VCaP (cell line): ENCODE data around the gene ITGB1.
"Not testable (repeated sequence)": the region's sequence is repeated elsewhere in the genome, so short reads cannot be mapped to it uniquely, and the experiment has no call there.

ENCODE experiments used
- H3K27ac ChIP-seq: fragments of 450-650 bp; 2 replicates; pipeline ENCODE4 v1.5.1; 2017
- TF ChIP-seq, protein P1 (sequence below): fragments of 450-650 bp; conservative IDR thresholded peaks from 2 replicates; pipeline ENCODE4 v1.5.1; 2017; ENCODE audit warnings: mild to moderate bottlenecking, moderate library complexity

ITGB1 gene

DNA sequence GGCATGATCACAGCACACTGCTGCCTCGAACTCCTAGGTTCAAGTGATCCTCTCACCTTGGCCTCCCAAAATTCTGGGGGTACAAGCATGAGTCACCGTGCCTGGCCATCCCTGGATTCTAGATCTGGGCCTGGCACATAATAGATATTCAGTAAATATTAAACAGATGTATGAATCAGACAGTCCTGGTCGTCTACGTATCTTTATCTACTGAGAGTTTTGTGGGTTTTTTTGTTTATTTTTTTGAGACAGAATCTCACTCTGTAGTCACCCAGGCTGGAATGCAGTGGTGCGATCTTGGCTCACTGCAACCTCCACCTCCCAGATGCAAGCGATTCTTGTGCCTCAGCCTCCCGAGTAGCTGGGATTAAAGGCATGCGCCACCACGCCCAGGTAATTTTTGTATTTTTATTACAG lies 24.3 kb upstream of the ITGB1 start:
- peak overlapping the region; percentile 93 for H3K27ac ChIP-seq
- TF ChIP-seq, protein P1, sequence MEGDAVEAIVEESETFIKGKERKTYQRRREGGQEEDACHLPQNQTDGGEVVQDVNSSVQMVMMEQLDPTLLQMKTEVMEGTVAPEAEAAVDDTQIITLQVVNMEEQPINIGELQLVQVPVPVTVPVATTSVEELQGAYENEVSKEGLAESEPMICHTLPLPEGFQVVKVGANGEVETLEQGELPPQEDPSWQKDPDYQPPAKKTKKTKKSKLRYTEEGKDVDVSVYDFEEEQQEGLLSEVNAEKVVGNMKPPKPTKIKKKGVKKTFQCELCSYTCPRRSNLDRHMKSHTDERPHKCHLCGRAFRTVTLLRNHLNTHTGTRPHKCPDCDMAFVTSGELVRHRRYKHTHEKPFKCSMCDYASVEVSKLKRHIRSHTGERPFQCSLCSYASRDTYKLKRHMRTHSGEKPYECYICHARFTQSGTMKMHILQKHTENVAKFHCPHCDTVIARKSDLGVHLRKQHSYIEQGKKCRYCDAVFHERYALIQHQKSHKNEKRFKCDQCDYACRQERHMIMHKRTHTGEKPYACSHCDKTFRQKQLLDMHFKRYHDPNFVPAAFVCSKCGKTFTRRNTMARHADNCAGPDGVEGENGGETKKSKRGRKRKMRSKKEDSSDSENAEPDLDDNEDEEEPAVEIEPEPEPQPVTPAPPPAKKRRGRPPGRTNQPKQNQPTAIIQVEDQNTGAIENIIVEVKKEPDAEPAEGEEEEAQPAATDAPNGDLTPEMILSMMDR: no peak

DNA sequence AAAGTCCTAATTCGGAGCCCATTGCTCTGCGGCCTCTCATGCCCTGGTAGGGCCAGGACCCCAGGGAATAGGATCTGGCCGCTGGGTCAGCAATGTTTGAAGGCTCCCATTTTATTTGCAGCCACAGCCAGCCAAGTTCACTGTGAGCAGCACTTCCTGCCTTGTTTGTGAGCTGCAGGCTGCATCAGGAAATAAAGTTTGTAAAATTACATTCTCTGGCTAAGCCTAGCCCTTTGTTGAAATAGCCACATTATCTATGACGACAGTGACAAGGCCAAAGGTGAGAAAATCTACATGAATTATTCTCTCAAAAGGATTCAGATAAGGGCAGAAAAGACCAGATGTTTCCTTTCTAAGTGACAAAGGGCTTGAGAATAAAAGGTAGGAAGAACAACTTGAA lies 23.7 kb upstream of the ITGB1 start:
- peak overlapping the region; percentile 93 for H3K27ac ChIP-seq
- TF ChIP-seq, protein P1: no peak

DNA sequence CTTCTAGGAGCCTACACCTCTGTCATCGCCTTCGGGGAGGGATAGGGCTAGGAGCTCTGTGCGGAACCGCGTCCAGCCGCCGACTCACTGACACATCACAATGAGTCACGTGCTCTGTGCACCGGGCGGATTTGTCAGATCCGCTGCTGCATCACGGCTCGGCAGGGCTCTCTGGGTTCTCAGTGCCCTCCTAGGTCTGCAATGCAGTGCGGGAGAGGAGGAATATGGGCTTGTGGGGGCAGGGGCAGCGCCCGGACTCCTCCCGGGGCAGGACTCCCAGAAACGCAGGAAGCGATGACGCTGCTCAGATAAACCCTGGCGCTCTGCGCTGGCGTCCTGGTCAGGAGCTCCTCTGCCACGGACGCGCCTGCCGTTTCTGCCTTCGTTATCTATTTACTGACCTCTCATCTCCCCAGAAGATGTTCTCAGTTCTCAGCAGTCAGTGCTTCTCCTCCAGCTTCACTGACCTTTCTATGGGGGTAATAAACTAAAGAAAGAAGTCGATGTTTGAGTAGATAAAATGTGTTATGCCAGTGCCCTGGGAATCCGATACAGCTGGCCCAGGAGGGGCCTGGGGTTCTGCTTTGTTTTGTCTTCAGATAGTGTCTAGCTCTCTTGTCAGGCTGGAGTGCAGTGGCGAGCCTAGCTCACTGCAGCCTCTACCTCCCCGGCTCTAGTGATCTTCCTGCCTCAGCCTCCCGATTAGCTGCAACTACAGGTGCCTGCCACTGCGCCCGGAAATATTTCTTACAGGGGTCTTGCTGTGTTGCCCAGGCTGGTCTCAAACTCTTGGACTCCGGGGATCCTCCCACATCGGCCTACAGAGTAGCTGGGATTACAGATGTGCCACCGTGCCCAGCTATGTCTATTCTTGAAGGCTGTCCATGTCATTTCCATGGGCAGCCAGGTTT lies 22.8 kb upstream of the ITGB1 start:
- TF ChIP-seq, protein P1: no peak; the same call in 1 of the 2 replicates
- peak overlapping the region; percentile 93 for H3K27ac ChIP-seq

DNA sequence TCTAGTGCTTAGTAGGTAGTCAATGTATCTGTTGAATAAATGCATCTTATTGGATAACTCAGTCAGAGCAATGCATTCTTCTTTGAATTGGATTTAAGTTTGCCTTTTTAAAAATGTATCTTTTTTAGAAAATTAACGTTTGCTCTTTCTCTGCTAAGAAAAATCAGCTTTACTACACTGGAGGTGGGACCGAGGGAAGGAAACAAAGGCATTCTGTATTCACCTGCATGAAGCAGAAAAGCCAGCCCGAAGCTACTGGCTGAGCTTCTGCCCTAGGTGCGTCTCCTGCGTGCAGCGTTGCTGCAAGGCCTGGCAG lies 22.2 kb upstream of the ITGB1 start:
- H3K27ac ChIP-seq: peak overlapping the region; percentile 93
- TF ChIP-seq, protein P1: no peak

DNA sequence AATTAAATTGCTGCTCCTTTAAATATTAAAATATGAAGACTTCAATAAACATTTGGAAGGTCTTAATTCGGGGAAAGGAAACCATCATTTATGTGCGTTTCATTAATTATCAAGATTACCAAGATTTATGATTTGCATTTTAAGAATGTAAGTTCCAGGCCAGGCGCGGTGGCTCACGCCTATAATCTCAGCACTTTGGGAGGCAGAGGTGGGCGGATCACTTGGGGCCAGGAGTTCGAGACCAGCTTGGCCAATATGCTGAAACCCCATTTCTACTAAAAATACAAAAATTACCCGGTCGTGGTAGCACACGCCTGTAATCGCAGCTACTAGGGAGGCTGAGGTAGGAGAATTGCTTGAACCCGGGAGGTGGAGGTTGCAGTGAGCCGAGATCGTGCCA lies 21.7 kb upstream of the ITGB1 start:
- H3K27ac ChIP-seq: peak overlapping the region; percentile 93

DNA sequence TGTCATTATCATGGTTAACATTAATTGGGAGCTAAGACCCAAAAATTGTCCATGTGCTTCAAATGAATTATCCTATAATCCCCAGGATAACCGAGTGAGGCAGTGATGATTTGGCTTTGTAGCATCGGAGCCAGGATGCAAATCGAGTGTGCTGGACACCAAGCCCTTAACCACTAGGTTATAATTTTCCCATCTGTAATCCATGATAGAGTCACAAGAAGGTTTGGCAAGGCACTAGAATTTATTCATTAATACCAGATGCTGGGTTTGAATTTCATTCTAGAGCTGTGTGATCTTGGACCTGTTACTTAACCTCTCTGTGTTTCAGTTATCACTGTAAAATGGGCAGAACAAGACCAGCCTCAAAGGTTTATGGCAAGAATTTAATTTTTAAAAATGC lies 21.0 kb upstream of the ITGB1 start:
- TF ChIP-seq, protein P1: no peak
- H3K27ac ChIP-seq: peak overlapping the region; percentile 93; the same call in 1 of the 2 replicates

DNA sequence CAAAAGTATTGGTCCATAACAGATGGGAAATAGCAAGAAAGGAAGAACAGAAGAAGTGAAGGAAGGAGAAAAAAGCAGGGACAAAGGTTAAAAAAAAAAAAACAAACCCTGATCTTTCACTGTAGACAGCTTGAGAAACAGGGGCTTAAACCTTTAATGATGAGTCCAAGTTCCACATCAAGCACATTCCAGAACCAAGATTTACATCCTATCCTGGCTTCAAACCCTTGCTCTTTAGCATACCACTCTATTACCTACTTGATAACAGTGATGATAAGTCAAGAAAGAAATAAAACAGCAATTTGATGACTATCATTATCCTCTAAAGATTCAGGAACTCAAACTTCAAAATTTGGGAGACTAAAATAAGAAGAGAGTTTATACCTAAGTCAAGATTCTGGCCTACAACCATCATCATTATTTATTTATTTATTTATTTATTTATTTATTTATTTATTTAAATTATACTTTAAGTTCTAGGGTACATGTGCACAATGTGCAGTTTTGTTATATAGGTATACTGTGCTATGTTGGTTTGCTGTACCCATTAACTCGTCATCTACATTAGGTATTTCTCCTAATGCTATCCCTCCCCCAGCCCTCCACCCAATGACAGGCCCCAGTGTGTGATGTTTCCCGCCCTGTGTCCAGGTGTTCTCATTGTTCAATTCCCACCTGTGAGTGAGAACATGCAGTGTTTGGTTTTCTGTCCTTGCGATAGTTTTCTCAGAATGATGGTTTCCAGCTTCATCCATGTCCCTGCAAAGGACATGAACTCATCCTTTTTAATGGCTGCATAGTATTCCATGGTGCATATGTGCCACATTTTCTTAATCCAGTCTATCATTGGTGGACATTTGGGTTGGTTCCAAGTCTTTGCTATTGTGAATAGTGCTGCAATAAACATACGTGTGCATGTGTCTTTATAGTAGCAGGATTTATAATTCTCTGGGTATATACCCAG lies 20.1 kb upstream of the ITGB1 start:
- H3K27ac ChIP-seq: not testable (repeated sequence)

DNA sequence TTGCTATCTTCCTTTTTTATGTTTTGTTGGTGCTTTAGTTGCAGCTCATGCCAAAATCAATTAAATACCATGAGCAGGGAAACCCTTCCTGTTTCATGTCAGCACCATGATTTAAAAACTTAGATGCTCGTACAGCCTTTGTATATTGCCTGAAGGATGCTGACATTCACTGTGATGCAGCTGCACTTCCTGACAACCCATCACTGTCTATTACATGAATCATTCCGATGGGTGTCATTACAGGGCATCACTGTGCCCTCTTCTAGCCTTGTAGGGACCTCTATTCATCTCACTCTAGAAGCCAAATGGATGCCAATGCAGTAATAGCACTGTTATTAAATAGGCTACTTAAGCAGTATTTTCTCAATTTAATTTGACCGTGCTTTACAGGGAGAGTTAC lies 18.3 kb upstream of the ITGB1 start:
- TF ChIP-seq, protein P1: no peak
- H3K27ac ChIP-seq: no peak overlapping the region
